Transverse colon (tissue), 4 donors: Measurements from ENCODE around the gene SPTA1. TPM values are rescaled to one million over a fixed set of nuclear protein-coding genes. Genes with fewer than 3 reads are reported as not detected.

Experiments
- DNase-seq: peaks from one replicate; pipeline ENCODE4 v3.0.0-alpha.2; 2019
- H3K27ac ChIP-seq, 4 donors: fragments of 200-600 bp; sonication (generic); 2 replicates each; pipeline ENCODE4 v1.5.1; 2016 to 2018; ENCODE audit warnings: inconsistent platforms in 4 of 4
- H3K27me3 ChIP-seq: fragments of 200-600 bp; sonication (generic); 2 replicates; pipeline ENCODE4 v1.5.1; 2017; ENCODE audit warnings: inconsistent platforms
- H3K36me3 ChIP-seq, 4 donors: fragments of 200-600 bp; sonication (generic); 2 replicates each; pipeline ENCODE4 v1.5.1; 2017 to 2019; ENCODE audit warnings: inconsistent platforms in 4 of 4
- H3K4me1 ChIP-seq, 4 donors: fragments of 200-600 bp; sonication (generic); 2 replicates each; pipeline ENCODE4 v1.5.1; 2017 to 2020; ENCODE audit warnings: inconsistent platforms in 4 of 4
- H3K4me3 ChIP-seq, 4 donors: fragments of 200-600 bp; sonication (generic); 1 replicate in 1 of 4; 2 replicates in 3 of 4; pipeline versions ENCODE4 v1.5.1 to v1.6.1; 2017 to 2019; ENCODE audit warnings: inconsistent platforms in 4 of 4
- H3K9me3 ChIP-seq, 2 donors: fragments of 200-600 bp; sonication (generic); 2 replicates each; pipeline ENCODE4 v1.5.1; 2017 to 2019; ENCODE audit warnings: inconsistent platforms in 2 of 2
- CTCF ChIP-seq, 5 experiments: fragments of 200-600 bp in 3 of 5; fragments of 450-650 bp in 2 of 5; sonication (generic) in 3 of 5; IDR thresholded peaks; 1 replicate in 2 of 5; 2 replicates in 3 of 5; pipeline ENCODE4 v1.5.1; 2016 to 2017; ENCODE audit warnings: antibody characterized with exemption in 5 of 5, inconsistent platforms in 3 of 5, mild to moderate bottlenecking in 2 of 5, moderate library complexity in 1 of 5
- EP300 ChIP-seq: sonication (generic); formaldehyde crosslinking; IDR thresholded peaks from one replicate; pipeline ENCODE4 v1.6.1; 2017; ENCODE audit warnings: antibody characterized with exemption, low read depth
- POLR2A ChIP-seq: fragments of 450-650 bp; IDR thresholded peaks from one replicate; pipeline ENCODE4 v1.6.1; 2016; ENCODE audit warnings: antibody characterized with exemption, mild to moderate bottlenecking, moderate library complexity
- POLR2AphosphoS5 ChIP-seq, 3 donors: sonication (generic); formaldehyde crosslinking; IDR thresholded peaks; one replicate each; pipeline ENCODE4 v1.6.1; 2016; ENCODE audit warnings: antibody characterized with exemption in 3 of 3
- WGBS, 2 donors: methylation state at CpG; one replicate each; pipeline ENCODE4 v1.1.5; 2018; ENCODE audit warnings: low coverage in 1 of 2; 5-methylcytosine and 5-hydroxymethylcytosine counted together
- in situ Hi-C, 4 donors: fragments of 200-750 bp; cut with MboI; loops; one replicate each; pipeline versions ENCODE4 v1.15.0 to v1.15.1; 2017; ENCODE audit warnings: low sequenced_read_pairs in 3 of 4, low pct_ligation_motif_present in 1 of 4, low pct_unique_long_range_greater_than_20kb in 1 of 4
- intact Hi-C: fragments of 100-400 bp; cut with DNase I; formaldehyde crosslinking; loops from one replicate; pipeline ENCODE4 v1.15.1; 2023; ENCODE audit warnings: low total_unique reads
- total RNA-seq, 4 donors: library from RNA; depleted of rRNA; stranded (reverse); fragments of >200 nt; gene quantifications; one replicate each; pipeline ENCODE4 v1.1.0, GENCODE V29; 2016

Gene SPTA1
- total RNA-seq, 4 donors from 2014 or later = under 0.01 TPM; not detected in 3

GRCh38 chr1:158577561-158577960, 109.0 kb downstream of the SPTA1 start:
- Histone ChIP-seq H3K27me3 (no peaks in the 10 kb centered on the region), H3K4me3 (no peak overlapping the region), H3K9me3 (no peaks in the 10 kb centered on the region), H3K36me3 (no peaks in the 10 kb centered on the region), H3K27ac (no peak overlapping the region), H3K4me1 (no peaks in the 10 kb centered on the region)
- DNase-seq = no peak
- intact Hi-C loops (no loop called here), in situ Hi-C loops (no loop called here)
- WGBS, 2 donors = 85 to 100% methylated on average over 2 to 3 of the region's 3 CpGs
- TF ChIP-seq POLR2AphosphoS5 (IDR thresholded peaks at IDR 0.05) (no peak), POLR2A (no peak), EP300 (no peak), CTCF (IDR thresholded peaks at IDR 0.05) (no peak)

GRCh38 chr1:158572226-158572625, 114.3 kb downstream of the SPTA1 start:
- intact Hi-C loops = no loop called here
- no peak overlapping the region for H3K27ac ChIP-seq
- H3K27me3 ChIP-seq = no peaks in the 10 kb centered on the region
- TF ChIP-seq POLR2A (no peak), POLR2AphosphoS5 (IDR thresholded peaks at IDR 0.05) (no peak), EP300 (no peak), CTCF (IDR thresholded peaks at IDR 0.05) (no peak)
- in situ Hi-C loops = no loop called here
- no peaks in the 10 kb centered on the region for H3K36me3 ChIP-seq
- DNase-seq = no peak
- no peaks in the 10 kb centered on the region for H3K9me3 ChIP-seq
- H3K4me3 ChIP-seq = no peak overlapping the region
- WGBS, 2 donors = 63 to 100% methylated on average over 1 of the region's 1 CpG
- H3K4me1 ChIP-seq = no peaks in the 10 kb centered on the region

- Histone ChIP-seq H3K36me3 (no peaks in the 10 kb centered on the region), H3K9me3 (no peaks in the 10 kb centered on the region), H3K4me1 (no peaks in the 10 kb centered on the region), H3K27ac (no peak within 1 kb of the TSS), H3K27me3 (no peaks in the 10 kb centered on the region), H3K4me3 (no peak within 1 kb of the TSS)
- TF ChIP-seq POLR2AphosphoS5 (IDR thresholded peaks at IDR 0.05) (no peak), EP300 (no peak), POLR2A (no peak), CTCF (IDR thresholded peaks at IDR 0.05) (no peak)
- intact Hi-C loops (no loop called here), in situ Hi-C loops (no loop called here)
- DNase-seq = no peak
- 70 to 92% methylated on average over 2 to 3 of the region's 3 CpGs for WGBS, 2 donors
These were observed 116.0 kb downstream of the SPTA1 start, which contains the start of gene OR6P1 for GRCh38 chr1:158570480-158570879. Gene OR6P1, minus strand, starts transcription at chr1:158570580. Its CDS starts 6,976 bp downstream, at chr1:158563604.

GRCh38 chr1:158564608-158565007, 121.9 kb downstream of the SPTA1 start:
- no peaks in the 10 kb centered on the region for H3K4me1 ChIP-seq
- no peaks in the 10 kb centered on the region for H3K9me3 ChIP-seq
- in situ Hi-C loops (no loop called here), intact Hi-C loops (no loop called here)
- H3K27me3 ChIP-seq = no peaks in the 10 kb centered on the region
- no peak overlapping the region for H3K27ac ChIP-seq
- H3K4me3 ChIP-seq = no peak overlapping the region
- WGBS, 2 donors = 72% methylated on average over 2 of the region's 2 CpGs; no CpG with 5 or more reads in 1 of the 2 donors
- DNase-seq = no peak
- H3K36me3 ChIP-seq = no peaks in the 10 kb centered on the region
- TF ChIP-seq POLR2AphosphoS5 (IDR thresholded peaks at IDR 0.05) (no peak), CTCF (IDR thresholded peaks at IDR 0.05) (no peak), EP300 (no peak)
